Measurements from ENCODE around the gene PIAS4. TPM values are rescaled to one million over a fixed set of nuclear protein-coding genes. Genes with fewer than 3 reads are reported as not detected.

PIAS4 gene
- total and polyA plus RNA-seq, 2 of the 13 experiments (the other 11 are each of a cell fraction or from before 2014, with no cell fraction given): 9.0 to 20.1 TPM

DNA sequence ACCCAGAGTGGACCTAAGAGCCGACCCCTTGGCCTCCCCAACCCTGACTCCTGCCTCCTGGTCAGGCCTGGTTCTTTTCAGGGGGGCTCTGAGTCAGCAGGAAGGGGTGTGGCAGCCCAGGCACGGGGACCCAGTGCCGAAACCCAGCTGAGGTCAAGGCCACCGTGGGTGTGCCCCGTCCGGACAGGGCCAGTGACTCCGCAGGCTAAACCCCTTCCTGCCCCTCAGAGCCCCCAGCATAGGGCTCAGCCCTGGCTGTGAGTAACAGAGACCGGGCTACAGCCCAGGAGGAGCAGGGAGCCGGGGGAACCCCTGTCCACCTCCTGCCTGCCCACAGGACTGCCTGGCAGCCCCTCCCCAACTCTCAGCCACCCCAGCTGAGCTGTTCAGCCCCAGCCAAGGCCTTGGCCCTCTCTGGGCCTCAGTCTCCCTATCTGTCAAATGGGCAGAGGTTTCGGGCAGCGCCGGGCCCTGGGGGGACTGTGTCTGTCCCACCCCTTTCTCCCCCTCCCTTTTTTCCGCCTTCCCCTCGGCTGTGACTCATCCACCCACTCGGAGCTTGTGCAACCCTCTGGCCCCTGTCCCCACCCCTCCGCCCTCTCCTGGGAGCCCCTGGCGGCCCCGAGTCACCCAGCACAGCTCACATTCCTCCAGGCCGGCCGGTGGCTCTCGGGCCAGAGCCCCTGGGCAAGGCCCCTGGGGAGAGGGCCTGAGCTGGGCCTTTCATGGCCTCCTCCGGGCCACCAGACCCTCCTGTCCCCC, 50.6 kb downstream of the PIAS4 start (continued):
- TF ChIP-seq NFATC3 (CRISPR knock-in tag; IDR thresholded peaks at IDR 0.05) (no peak), ZSCAN30 (CRISPR knock-in tag; IDR thresholded peaks at IDR 0.05) (no peak), ZNF563 (CRISPR knock-in tag; IDR thresholded peaks at IDR 0.05) (peak; percentile 68; the same call in 1 of the 2 replicates), KDM5B (CRISPR knock-in tag; IDR thresholded peaks at IDR 0.05; ENCODE audit: borderline replicate concordance) (peak; percentile 71; the same call in 1 of the 2 replicates), SP140L (CRISPR knock-in tag; IDR thresholded peaks at IDR 0.05; ENCODE audit: borderline replicate concordance) (no peak), RARA (CRISPR knock-in tag; IDR thresholded peaks at IDR 0.05) (peak; percentile 92), SMARCE1 (IDR thresholded peaks at IDR 0.05; ENCODE audit: borderline replicate concordance) (no peak), HOXA7 (CRISPR knock-in tag; IDR thresholded peaks at IDR 0.05) (no peak), KLF13 (CRISPR knock-in tag; IDR thresholded peaks at IDR 0.05) (no peak), PAF1 (CRISPR knock-in tag; IDR thresholded peaks at IDR 0.05) (no peak)
- TF ChIP-seq, protein P1, sequence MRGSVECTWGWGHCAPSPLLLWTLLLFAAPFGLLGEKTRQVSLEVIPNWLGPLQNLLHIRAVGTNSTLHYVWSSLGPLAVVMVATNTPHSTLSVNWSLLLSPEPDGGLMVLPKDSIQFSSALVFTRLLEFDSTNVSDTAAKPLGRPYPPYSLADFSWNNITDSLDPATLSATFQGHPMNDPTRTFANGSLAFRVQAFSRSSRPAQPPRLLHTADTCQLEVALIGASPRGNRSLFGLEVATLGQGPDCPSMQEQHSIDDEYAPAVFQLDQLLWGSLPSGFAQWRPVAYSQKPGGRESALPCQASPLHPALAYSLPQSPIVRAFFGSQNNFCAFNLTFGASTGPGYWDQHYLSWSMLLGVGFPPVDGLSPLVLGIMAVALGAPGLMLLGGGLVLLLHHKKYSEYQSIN (CRISPR knock-in tag; IDR thresholded peaks at IDR 0.05; ENCODE audit: borderline replicate concordance): no peak
- TF ChIP-seq, protein P2, sequence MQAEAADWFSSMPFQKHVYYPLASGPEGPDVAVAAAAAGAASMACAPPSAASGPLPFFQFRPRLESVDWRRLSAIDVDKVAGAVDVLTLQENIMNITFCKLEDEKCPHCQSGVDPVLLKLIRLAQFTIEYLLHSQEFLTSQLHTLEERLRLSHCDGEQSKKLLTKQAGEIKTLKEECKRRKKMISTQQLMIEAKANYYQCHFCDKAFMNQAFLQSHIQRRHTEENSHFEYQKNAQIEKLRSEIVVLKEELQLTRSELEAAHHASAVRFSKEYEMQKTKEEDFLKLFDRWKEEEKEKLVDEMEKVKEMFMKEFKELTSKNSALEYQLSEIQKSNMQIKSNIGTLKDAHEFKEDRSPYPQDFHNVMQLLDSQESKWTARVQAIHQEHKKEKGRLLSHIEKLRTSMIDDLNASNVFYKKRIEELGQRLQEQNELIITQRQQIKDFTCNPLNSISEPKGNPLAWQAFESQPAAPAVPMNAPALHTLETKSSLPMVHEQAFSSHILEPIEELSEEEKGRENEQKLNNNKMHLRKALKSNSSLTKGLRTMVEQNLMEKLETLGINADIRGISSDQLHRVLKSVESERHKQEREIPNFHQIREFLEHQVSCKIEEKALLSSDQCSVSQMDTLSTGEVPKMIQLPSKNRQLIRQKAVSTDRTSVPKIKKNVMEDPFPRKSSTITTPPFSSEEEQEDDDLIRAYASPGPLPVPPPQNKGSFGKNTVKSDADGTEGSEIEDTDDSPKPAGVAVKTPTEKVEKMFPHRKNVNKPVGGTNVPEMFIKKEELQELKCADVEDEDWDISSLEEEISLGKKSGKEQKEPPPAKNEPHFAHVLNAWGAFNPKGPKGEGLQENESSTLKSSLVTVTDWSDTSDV (CRISPR knock-in tag; IDR thresholded peaks at IDR 0.05): 0 out of 2 replicates have a peak, but pooled peaks have one; percentile 24
- TF ChIP-seq, protein P3, sequence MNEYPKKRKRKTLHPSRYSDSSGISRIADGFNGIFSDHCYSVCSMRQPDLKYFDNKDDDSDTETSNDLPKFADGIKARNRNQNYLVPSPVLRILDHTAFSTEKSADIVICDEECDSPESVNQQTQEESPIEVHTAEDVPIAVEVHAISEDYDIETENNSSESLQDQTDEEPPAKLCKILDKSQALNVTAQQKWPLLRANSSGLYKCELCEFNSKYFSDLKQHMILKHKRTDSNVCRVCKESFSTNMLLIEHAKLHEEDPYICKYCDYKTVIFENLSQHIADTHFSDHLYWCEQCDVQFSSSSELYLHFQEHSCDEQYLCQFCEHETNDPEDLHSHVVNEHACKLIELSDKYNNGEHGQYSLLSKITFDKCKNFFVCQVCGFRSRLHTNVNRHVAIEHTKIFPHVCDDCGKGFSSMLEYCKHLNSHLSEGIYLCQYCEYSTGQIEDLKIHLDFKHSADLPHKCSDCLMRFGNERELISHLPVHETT (CRISPR knock-in tag; conservative IDR thresholded peaks at IDR 0.05): no peak
- TF ChIP-seq, protein P4, sequence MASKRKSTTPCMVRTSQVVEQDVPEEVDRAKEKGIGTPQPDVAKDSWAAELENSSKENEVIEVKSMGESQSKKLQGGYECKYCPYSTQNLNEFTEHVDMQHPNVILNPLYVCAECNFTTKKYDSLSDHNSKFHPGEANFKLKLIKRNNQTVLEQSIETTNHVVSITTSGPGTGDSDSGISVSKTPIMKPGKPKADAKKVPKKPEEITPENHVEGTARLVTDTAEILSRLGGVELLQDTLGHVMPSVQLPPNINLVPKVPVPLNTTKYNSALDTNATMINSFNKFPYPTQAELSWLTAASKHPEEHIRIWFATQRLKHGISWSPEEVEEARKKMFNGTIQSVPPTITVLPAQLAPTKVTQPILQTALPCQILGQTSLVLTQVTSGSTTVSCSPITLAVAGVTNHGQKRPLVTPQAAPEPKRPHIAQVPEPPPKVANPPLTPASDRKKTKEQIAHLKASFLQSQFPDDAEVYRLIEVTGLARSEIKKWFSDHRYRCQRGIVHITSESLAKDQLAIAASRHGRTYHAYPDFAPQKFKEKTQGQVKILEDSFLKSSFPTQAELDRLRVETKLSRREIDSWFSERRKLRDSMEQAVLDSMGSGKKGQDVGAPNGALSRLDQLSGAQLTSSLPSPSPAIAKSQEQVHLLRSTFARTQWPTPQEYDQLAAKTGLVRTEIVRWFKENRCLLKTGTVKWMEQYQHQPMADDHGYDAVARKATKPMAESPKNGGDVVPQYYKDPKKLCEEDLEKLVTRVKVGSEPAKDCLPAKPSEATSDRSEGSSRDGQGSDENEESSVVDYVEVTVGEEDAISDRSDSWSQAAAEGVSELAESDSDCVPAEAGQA (IDR thresholded peaks at IDR 0.05; ENCODE audit: low read depth): no peak
- TF ChIP-seq, protein P4 (CRISPR knock-in tag; IDR thresholded peaks at IDR 0.05; ENCODE audit: borderline replicate concordance): no peak
- TF ChIP-seq, protein P5, sequence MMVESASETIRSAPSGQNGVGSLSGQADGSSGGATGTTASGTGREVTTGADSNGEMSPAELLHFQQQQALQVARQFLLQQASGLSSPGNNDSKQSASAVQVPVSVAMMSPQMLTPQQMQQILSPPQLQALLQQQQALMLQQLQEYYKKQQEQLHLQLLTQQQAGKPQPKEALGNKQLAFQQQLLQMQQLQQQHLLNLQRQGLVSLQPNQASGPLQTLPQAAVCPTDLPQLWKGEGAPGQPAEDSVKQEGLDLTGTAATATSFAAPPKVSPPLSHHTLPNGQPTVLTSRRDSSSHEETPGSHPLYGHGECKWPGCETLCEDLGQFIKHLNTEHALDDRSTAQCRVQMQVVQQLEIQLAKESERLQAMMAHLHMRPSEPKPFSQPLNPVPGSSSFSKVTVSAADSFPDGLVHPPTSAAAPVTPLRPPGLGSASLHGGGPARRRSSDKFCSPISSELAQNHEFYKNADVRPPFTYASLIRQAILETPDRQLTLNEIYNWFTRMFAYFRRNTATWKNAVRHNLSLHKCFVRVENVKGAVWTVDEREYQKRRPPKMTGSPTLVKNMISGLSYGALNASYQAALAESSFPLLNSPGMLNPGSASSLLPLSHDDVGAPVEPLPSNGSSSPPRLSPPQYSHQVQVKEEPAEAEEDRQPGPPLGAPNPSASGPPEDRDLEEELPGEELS (CRISPR knock-in tag; IDR thresholded peaks at IDR 0.05): peak; percentile 9; the same call in 1 of the 2 replicates

Data from HepG2 (cell line).